Smooth muscle cell (in vitro differentiated cells): Measurements from ENCODE around the gene PRDX2. TPM values are rescaled to one million over a fixed set of nuclear protein-coding genes. Genes with fewer than 3 reads are reported as not detected.

Experiments
- DNase-seq: peaks from one replicate; lab custom pipeline; 2025; ENCODE audit not compliant: unreplicated experiment; lab: John Stamatoyannopoulos, UW
- H2AFZ ChIP-seq: fragments of 200-600 bp; sonication (generic); 2 replicates; pipeline ENCODE4 v1.6.0; 2016; ENCODE audit warnings: antibody characterized with exemption, low read depth, mild to moderate bottlenecking
- H3F3A ChIP-seq: fragments of 200-600 bp; sonication (generic); 2 replicates; pipeline ENCODE4 v1.6.0; 2017; ENCODE audit warnings: antibody characterized with exemption, low read depth
- H3K27ac ChIP-seq: fragments of 200-600 bp; sonication (generic); 2 replicates; pipeline ENCODE4 v1.5.1; 2016; ENCODE audit warnings: low read depth, mild to moderate bottlenecking
- H3K27me3 ChIP-seq: fragments of 200-600 bp; sonication (generic); 2 replicates; pipeline ENCODE4 v1.6.1; 2016; ENCODE audit warnings: low read depth, mild to moderate bottlenecking
- H3K36me3 ChIP-seq: fragments of 200-600 bp; sonication (generic); 2 replicates; pipeline ENCODE4 v1.5.1; 2016; ENCODE audit warnings: low read depth
- H3K4me1 ChIP-seq: fragments of 200-600 bp; sonication (generic); 2 replicates; pipeline ENCODE4 v1.5.1; 2016; ENCODE audit warnings: low read depth
- H3K4me2 ChIP-seq: fragments of 200-600 bp; sonication (generic); 2 replicates; pipeline ENCODE4 v1.6.0; 2016; ENCODE audit warnings: mild to moderate bottlenecking
- H3K4me3 ChIP-seq: fragments of 200-600 bp; sonication (generic); 2 replicates; pipeline ENCODE4 v1.5.1; 2016; ENCODE audit warnings: mild to moderate bottlenecking
- H3K79me2 ChIP-seq: fragments of 200-600 bp; sonication (generic); 2 replicates; pipeline ENCODE4 v1.6.0; 2016; ENCODE audit warnings: low read depth, mild to moderate bottlenecking
- H3K9ac ChIP-seq: fragments of 200-600 bp; sonication (generic); 2 replicates; pipeline ENCODE4 v1.6.0; 2016; ENCODE audit warnings: low read depth
- H3K9me3 ChIP-seq: fragments of 200-600 bp; sonication (generic); replicated peaks from 2 replicates; pipeline ENCODE4 v1.5.1; 2016; ENCODE audit warnings: low read depth
- H4K20me1 ChIP-seq: fragments of 200-600 bp; sonication (generic); 2 replicates; pipeline ENCODE4 v1.6.0; 2016; ENCODE audit warnings: low read depth
- WGBS: methylation state at CpG from one replicate; pipeline ENCODE4 v1.1.7; 2016; ENCODE audit warnings: low lambda C conversion rate; 5-methylcytosine and 5-hydroxymethylcytosine counted together
- polyA plus RNA-seq: library from polyadenylated mRNA; unstranded; fragments of >200 nt; fragmentation: Nextera tagmentation; extraction: Ambion mirVana; gene quantifications from 2 replicates; pipeline ENCODE4 v1.2.1, GENCODE V29; 2016
- total RNA-seq: library from RNA; depleted of rRNA; stranded (reverse); fragments of >200 nt; gene quantifications from 2 replicates; pipeline ENCODE4 v1.2.3, GENCODE V29; 2014
- TF ChIP-seq, protein P1 (sequence below): fragments of 200-600 bp; sonication (generic); IDR thresholded peaks from 2 replicates; pipeline ENCODE4 v1.5.1; 2017; ENCODE audit warnings: borderline replicate concordance, mild to moderate bottlenecking, antibody characterized with exemption; ENCODE audit not compliant: insufficient read depth, poor library complexity, severe bottlenecking

PRDX2 gene
- total and polyA plus RNA-seq, 2 experiments from 2014 or later = 371 to 400 TPM

- no peaks in the 10 kb centered on the region for H3K79me2 ChIP-seq
- no peak for DNase-seq
- peak overlapping the region; percentile 96 for H3K27ac ChIP-seq
- no peak overlapping the region for H3K4me3 ChIP-seq
- no peak overlapping the region for H2AFZ ChIP-seq
- TF ChIP-seq, protein P1, sequence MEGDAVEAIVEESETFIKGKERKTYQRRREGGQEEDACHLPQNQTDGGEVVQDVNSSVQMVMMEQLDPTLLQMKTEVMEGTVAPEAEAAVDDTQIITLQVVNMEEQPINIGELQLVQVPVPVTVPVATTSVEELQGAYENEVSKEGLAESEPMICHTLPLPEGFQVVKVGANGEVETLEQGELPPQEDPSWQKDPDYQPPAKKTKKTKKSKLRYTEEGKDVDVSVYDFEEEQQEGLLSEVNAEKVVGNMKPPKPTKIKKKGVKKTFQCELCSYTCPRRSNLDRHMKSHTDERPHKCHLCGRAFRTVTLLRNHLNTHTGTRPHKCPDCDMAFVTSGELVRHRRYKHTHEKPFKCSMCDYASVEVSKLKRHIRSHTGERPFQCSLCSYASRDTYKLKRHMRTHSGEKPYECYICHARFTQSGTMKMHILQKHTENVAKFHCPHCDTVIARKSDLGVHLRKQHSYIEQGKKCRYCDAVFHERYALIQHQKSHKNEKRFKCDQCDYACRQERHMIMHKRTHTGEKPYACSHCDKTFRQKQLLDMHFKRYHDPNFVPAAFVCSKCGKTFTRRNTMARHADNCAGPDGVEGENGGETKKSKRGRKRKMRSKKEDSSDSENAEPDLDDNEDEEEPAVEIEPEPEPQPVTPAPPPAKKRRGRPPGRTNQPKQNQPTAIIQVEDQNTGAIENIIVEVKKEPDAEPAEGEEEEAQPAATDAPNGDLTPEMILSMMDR = no peak
- H3K36me3 ChIP-seq = no peaks in the 10 kb centered on the region
- WGBS = 37% methylated on average over 5 of the region's 5 CpGs
- H3K4me1 ChIP-seq = peaks cover 29% of the 10 kb centered on the region
- no peaks in the 10 kb centered on the region for H3K27me3 ChIP-seq
- H3K9me3 ChIP-seq = no peaks in the 10 kb centered on the region
- H4K20me1 ChIP-seq = no peaks in the 10 kb centered on the region
- peak overlapping the region; percentile 92 for H3K4me2 ChIP-seq
- H3F3A ChIP-seq = peaks cover 44% of the 10 kb centered on the region
- H3K9ac ChIP-seq = peak overlapping the region; percentile 91
These were observed 16.6 kb downstream of the PRDX2 start for GRCh38 chr19:12784871-12785430.

- Histone ChIP-seq H3K4me2 (peak overlapping the region; percentile 92), H3F3A (peaks cover 49% of the 10 kb centered on the region), H3K4me1 (peaks cover 30% of the 10 kb centered on the region), H2AFZ (no peak overlapping the region), H3K9me3 (no peaks in the 10 kb centered on the region), H3K27me3 (no peaks in the 10 kb centered on the region), H3K79me2 (no peaks in the 10 kb centered on the region), H3K27ac (peak overlapping the region; percentile 96), H3K36me3 (no peaks in the 10 kb centered on the region), H3K9ac (peak overlapping the region; percentile 91), H3K4me3 (no peak overlapping the region), H4K20me1 (no peaks in the 10 kb centered on the region)
- DNase-seq = no peak
- TF ChIP-seq, protein P1 = no peak
- 28% methylated on average over 10 of the region's 10 CpGs for WGBS
These were observed 17.2 kb downstream of the PRDX2 start for GRCh38 chr19:12784394-12784870.

DNA sequence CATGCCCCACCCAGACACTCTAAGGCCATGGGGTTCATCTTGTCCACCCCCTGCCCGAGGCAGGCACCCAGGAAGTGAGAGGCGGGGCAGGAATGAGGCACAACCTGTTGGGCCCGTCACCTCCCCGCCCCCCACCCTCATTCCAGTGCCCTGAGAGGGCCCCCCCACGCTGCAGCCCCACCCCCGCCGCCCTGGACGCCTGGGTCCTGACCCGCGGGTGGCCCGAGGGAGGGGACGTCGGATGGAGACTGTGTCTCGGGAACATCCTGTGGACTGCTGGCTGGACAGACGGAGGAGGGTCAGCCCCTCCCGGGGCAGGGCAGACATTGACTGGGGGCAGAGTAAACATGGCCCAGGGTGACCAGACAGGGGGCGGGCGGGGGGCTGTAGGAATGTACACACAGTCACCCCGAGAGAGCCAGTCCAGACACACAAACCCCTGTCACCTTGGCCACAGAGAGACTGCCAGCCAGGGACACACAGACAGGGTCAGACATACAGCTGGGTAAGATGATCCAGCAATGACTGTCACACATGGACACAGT lies 17.7 kb downstream of the PRDX2 start:
- Histone ChIP-seq H3K4me1 (peaks cover 31% of the 10 kb centered on the region), H3F3A (peaks cover 47% of the 10 kb centered on the region), H3K4me2 (peak overlapping the region; percentile 92), H3K27me3 (no peaks in the 10 kb centered on the region), H3K9me3 (no peaks in the 10 kb centered on the region), H4K20me1 (no peaks in the 10 kb centered on the region), H3K4me3 (no peak overlapping the region), H2AFZ (no peak overlapping the region), H3K36me3 (no peaks in the 10 kb centered on the region), H3K27ac (peak overlapping the region; percentile 96), H3K79me2 (no peaks in the 10 kb centered on the region), H3K9ac (peak overlapping the region; percentile 91)
- DNase-seq = no peak
- 5% methylated on average over 17 of the region's 19 CpGs for WGBS
- TF ChIP-seq, protein P1 = no peak

DNA sequence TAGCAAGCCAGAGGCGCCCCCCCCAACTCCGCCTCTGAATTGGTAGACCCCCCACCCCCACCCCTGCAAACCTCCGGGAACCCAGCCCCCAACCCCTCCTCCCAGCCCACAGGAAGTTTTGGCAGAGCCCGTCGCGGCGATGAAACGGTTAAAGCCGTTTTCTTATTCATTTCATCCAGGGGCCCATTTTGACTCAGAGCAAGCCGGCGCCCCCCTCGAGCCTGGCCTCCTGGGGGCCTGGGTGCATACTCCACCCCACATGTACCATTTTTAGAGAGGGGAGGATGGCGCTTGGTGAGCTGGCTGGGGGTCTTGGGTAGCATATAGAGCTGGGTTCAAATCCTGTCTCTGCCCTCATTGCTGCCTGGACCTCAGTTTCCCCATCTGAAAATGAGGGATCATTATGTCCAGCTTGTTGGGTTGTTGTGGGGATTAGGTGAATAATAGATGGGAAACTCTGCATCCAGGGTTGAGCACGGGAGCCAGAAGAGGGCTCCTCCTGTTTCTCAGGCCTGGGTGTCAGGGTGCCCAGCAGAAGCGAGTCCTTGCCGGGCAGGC lies 18.2 kb downstream of the PRDX2 start:
- DNase-seq = no peak
- Histone ChIP-seq H3K4me1 (peaks cover 34% of the 10 kb centered on the region), H3F3A (peaks cover 50% of the 10 kb centered on the region), H3K36me3 (no peaks in the 10 kb centered on the region), H3K4me2 (peak overlapping the region; percentile 92), H4K20me1 (no peaks in the 10 kb centered on the region), H3K9ac (peak overlapping the region; percentile 91), H3K27ac (peak overlapping the region; percentile 96), H2AFZ (no peak overlapping the region), H3K4me3 (peak overlapping the region; percentile 56), H3K9me3 (no peaks in the 10 kb centered on the region), H3K79me2 (no peaks in the 10 kb centered on the region), H3K27me3 (no peaks in the 10 kb centered on the region)
- 2% methylated on average over 15 of the region's 16 CpGs for WGBS
- TF ChIP-seq, protein P1 = no peak
